ENCODE data around the gene IGFBP5.

IGFBP5 gene

GRCh38 chr2:216687111-216687510, 8.2 kb downstream of the IGFBP5 start:
- DNase-seq: no peak

GRCh38 chr2:216685327-216685875, 9.9 kb downstream of the IGFBP5 start:
- DNase-seq: no peak

- DNase-seq: no peak
Observed at GRCh38 chr2:216683846-216684245, 11.5 kb downstream of the IGFBP5 start.

- no peak for DNase-seq
Observed at GRCh38 chr2:216681683-216682082, 13.7 kb downstream of the IGFBP5 start.

GRCh38 chr2:216680951-216681629, 14.3 kb downstream of the IGFBP5 start:
- no peak for DNase-seq

- no peak for DNase-seq
Observed at GRCh38 chr2:216679658-216680024, 15.7 kb downstream of the IGFBP5 start.

- DNase-seq: no peak
Observed at GRCh38 chr2:216678813-216679657, 16.3 kb downstream of the IGFBP5 start.

- no peak for DNase-seq
Observed at GRCh38 chr2:216678098-216678465, 17.3 kb downstream of the IGFBP5 start.

- DNase-seq: no peak
Observed at GRCh38 chr2:216677439-216678097, 17.8 kb downstream of the IGFBP5 start.

GRCh38 chr2:216676630-216677029, 18.7 kb downstream of the IGFBP5 start:
- DNase-seq: no peak

- no peak for DNase-seq
Observed at GRCh38 chr2:216674376-216674775, 21.0 kb downstream of the IGFBP5 start.

GRCh38 chr2:216673609-216674008, 21.7 kb downstream of the IGFBP5 start:
- DNase-seq: no peak

- no peak for DNase-seq
Observed at GRCh38 chr2:216673021-216673420, 22.3 kb downstream of the IGFBP5 start.

- DNase-seq: no peak
Observed at GRCh38 chr2:216672466-216672865, 22.9 kb downstream of the IGFBP5 start.

GRCh38 chr2:216671791-216672343, 23.5 kb downstream of the IGFBP5 start:
- no peak for DNase-seq

- no peak for DNase-seq
Observed at GRCh38 chr2:216671081-216671411, 24.3 kb downstream of the IGFBP5 start.

- DNase-seq: no peak
Observed at GRCh38 chr2:216670266-216671080, 24.9 kb downstream of the IGFBP5 start.

- peak; percentile 37 for DNase-seq
Observed at GRCh38 chr2:216666461-216667233, 28.7 kb downstream of the IGFBP5 start.

GRCh38 chr2:216665717-216666116, 29.6 kb downstream of the IGFBP5 start:
- DNase-seq: no peak

GRCh38 chr2:216665242-216665641, 30.1 kb downstream of the IGFBP5 start:
- DNase-seq: no peak

- no peak for DNase-seq
Observed at GRCh38 chr2:216664593-216665034, 30.7 kb downstream of the IGFBP5 start.

- DNase-seq: no peak
Observed at GRCh38 chr2:216663846-216664245, 31.5 kb downstream of the IGFBP5 start.

All from activated effector memory CD4-positive, alpha-beta T cell treated with Interleukin-2 at 50 U/mL for 16 hours (primary cell).